NAMALWA (cell line): ENCODE data around the gene CBX2.
A peak's percentile ranks its signal among the peaks of the same experiment; 100 is the strongest.

Experiments
- DNase-seq: peaks from one replicate; pipeline ENCODE4 v3.0.0-alpha.2; 2015; ENCODE audit warnings: low spot score

Gene CBX2

GRCh38 chr17:79788455-79788854, 10.5 kb downstream of the CBX2 start:
- no peak for DNase-seq

GRCh38 chr17:79788989-79789942, 11.3 kb downstream of the CBX2 start:
- DNase-seq = no peak

GRCh38 chr17:79789943-79790804, 12.2 kb downstream of the CBX2 start:
- peak; percentile 41 for DNase-seq

- no peak for DNase-seq
Observed at GRCh38 chr17:79790805-79791734, 13.1 kb downstream of the CBX2 start.

- DNase-seq = no peak
Observed at GRCh38 chr17:79791735-79792161, 13.8 kb downstream of the CBX2 start.

GRCh38 chr17:79792341-79792871, 14.5 kb downstream of the CBX2 start:
- DNase-seq = no peak

GRCh38 chr17:79792984-79793923, 15.3 kb downstream of the CBX2 start:
- no peak for DNase-seq

GRCh38 chr17:79793924-79794304, 16.0 kb downstream of the CBX2 start:
- DNase-seq = no peak

GRCh38 chr17:79794659-79795511, 16.9 kb downstream of the CBX2 start:
- DNase-seq = no peak

- DNase-seq = no peak
Observed at GRCh38 chr17:79795795-79796443, 18.0 kb downstream of the CBX2 start.

GRCh38 chr17:79796444-79796762, 18.5 kb downstream of the CBX2 start:
- DNase-seq = peak; percentile 61

GRCh38 chr17:79796763-79797491, 19.0 kb downstream of the CBX2 start, which contains the start of gene CBX8:
Gene CBX8 (minus strand): TSS chr17:79797077. CDS start chr17:79796998, 79 bp downstream.
- DNase-seq = peak; percentile 99

- DNase-seq = peak; percentile 55
Observed at GRCh38 chr17:79797492-79798298, 19.7 kb downstream of the CBX2 start.

GRCh38 chr17:79798299-79799173, 20.6 kb downstream of the CBX2 start:
- no peak for DNase-seq

GRCh38 chr17:79799174-79799537, 21.2 kb downstream of the CBX2 start:
- DNase-seq = no peak
